WTC11 (cell line): Measurements from ENCODE around the gene RHBDD3. TPM values are rescaled to one million over a fixed set of nuclear protein-coding genes. Genes with fewer than 3 reads are reported as not detected.

ENCODE experiments used
- ATF1 ChIP-seq: sonication (generic); formaldehyde crosslinking; IDR thresholded peaks from 2 replicates; pipeline ENCODE4 v1.8.1; 2023; ENCODE audit warnings: mild to moderate bottlenecking, moderate library complexity, missing genetic modification reagents
- CBFB ChIP-seq: sonication (generic); formaldehyde crosslinking; IDR thresholded peaks from 2 replicates; pipeline ENCODE4 v1.8.1; 2022; ENCODE audit warnings: mild to moderate bottlenecking, low read depth, missing genetic modification reagents
- ERG ChIP-seq: fragments of 250-450 bp; sonication (Bioruptor Pico); IDR thresholded peaks from 2 replicates; pipeline ENCODE4 v1.8.0; 2021; ENCODE audit warnings: mild to moderate bottlenecking
- ESRRA ChIP-seq: sonication (generic); formaldehyde crosslinking; IDR thresholded peaks from 2 replicates; pipeline ENCODE4 v1.8.1; 2022; ENCODE audit warnings: mild to moderate bottlenecking, missing genetic modification reagents, borderline replicate concordance
- FOXK1 ChIP-seq: sonication (generic); formaldehyde crosslinking; IDR thresholded peaks from 2 replicates; pipeline ENCODE4 v1.8.0; 2022; ENCODE audit warnings: mild to moderate bottlenecking, moderate library complexity, missing genetic modification reagents
- HMGA2 ChIP-seq: fragments of 250-450 bp; sonication (Bioruptor Pico); IDR thresholded peaks from 2 replicates; pipeline ENCODE4 v1.4.0; 2021; ENCODE audit warnings: mild to moderate bottlenecking, moderate library complexity
- IRF2 ChIP-seq: sonication (generic); formaldehyde crosslinking; IDR thresholded peaks from 2 replicates; pipeline ENCODE4 v1.8.0; 2022; ENCODE audit warnings: low read depth, missing genetic modification reagents, borderline replicate concordance
- NFYB ChIP-seq: sonication (generic); formaldehyde crosslinking; conservative IDR thresholded peaks from 2 replicates; pipeline ENCODE4 v1.8.0; 2022; ENCODE audit warnings: low read depth, missing genetic modification reagents
- NR3C1 ChIP-seq: sonication (generic); formaldehyde crosslinking; conservative IDR thresholded peaks from 2 replicates; pipeline ENCODE4 v1.8.1; 2023; ENCODE audit warnings: low read depth, mild to moderate bottlenecking, missing genetic modification reagents
- PRDM15 ChIP-seq: sonication (generic); formaldehyde crosslinking; IDR thresholded peaks from 2 replicates; pipeline ENCODE4 v1.8.0; 2022; ENCODE audit warnings: missing genetic modification reagents
- PREB ChIP-seq: sonication (generic); formaldehyde crosslinking; IDR thresholded peaks from 2 replicates; pipeline ENCODE4 v1.8.1; 2022; ENCODE audit warnings: mild to moderate bottlenecking, missing genetic modification reagents, moderate library complexity, borderline replicate concordance
- TCF7 ChIP-seq: sonication (generic); formaldehyde crosslinking; IDR thresholded peaks from 2 replicates; pipeline ENCODE4 v1.8.0; 2022; ENCODE audit warnings: mild to moderate bottlenecking, low read depth, missing genetic modification reagents, moderate library complexity
- ZNF219 ChIP-seq: sonication (generic); formaldehyde crosslinking; IDR thresholded peaks from 2 replicates; pipeline ENCODE4 v1.8.0; 2023; ENCODE audit warnings: missing genetic modification reagents, mild to moderate bottlenecking, borderline replicate concordance
- ZNF281 ChIP-seq: sonication (generic); formaldehyde crosslinking; IDR thresholded peaks from 2 replicates; pipeline ENCODE4 v1.8.0; 2023; ENCODE audit warnings: mild to moderate bottlenecking, missing genetic modification reagents
- total RNA-seq: library from RNA; stranded (reverse); gene quantifications from 3 replicates; pipeline ENCODE4 v1.2.3, GENCODE V29; 2021
- TF ChIP-seq, protein P1 (sequence below): fragments of 200-600 bp; IDR thresholded peaks from 2 replicates; pipeline ENCODE4 v1.8.0; 2022; ENCODE audit warnings: antibody characterized with exemption
- TF ChIP-seq, protein P2 (sequence below): sonication (generic); formaldehyde crosslinking; IDR thresholded peaks from 2 replicates; pipeline ENCODE4 v1.8.0; 2022; ENCODE audit warnings: mild to moderate bottlenecking, missing genetic modification reagents

RHBDD3 gene
- total RNA-seq, 1 experiment from 2014 or later: 77.9 TPM

DNA sequence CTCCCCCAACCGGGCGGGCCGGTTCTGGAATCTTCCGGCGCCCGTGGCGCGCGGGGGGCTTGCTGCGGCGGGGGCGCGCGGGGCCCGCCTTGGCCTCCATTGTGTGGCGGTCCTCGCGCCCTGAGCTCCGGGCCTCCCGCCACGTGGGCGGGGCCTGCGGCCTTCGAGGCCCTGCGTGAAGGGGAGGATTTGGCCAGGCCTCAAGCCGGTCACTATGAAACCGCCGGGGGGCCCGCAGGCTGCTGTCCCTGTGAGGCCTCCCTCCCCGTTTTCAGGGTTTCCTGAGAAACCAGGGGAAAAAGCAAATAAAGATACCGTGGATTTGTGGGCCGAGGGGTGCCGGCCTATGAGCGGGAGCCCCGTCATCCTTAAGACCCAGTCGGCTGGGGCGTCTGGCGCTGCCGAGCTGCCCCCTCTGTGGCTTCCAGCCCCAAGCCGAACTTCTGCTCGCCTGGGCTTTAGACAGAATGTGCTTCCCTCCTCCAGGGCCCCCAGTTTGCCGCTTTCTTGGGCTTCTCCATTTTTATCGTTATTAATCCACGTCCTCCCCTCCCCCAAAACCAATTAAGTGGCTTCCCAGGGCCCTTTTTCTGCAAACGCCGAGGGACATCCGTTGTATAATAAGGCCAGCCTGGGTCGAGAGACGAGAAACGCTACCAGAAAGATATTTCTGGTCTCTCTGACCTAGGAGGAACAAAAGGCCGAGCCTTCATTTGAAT, 889 bp upstream of the RHBDD3 start (continued):
- TF ChIP-seq ATF1 (CRISPR knock-in tag): no peak
- TF ChIP-seq ERG (CRISPR knock-in tag): 0 out of 2 replicates have a peak, but pooled peaks have one; percentile 17
- TF ChIP-seq TCF7: no peak
- 0 out of 2 replicates have a peak, but pooled peaks have one; percentile 40 for TF ChIP-seq ZNF281 (CRISPR knock-in tag)
- no peak for TF ChIP-seq NR3C1 (CRISPR knock-in tag)
- no peak for TF ChIP-seq CBFB (CRISPR knock-in tag)
- TF ChIP-seq FOXK1 (CRISPR knock-in tag): peak; percentile 64; the same call in 1 of the 2 replicates
- no peak for TF ChIP-seq ESRRA (CRISPR knock-in tag)
- no peak for TF ChIP-seq PRDM15 (CRISPR knock-in tag)
- TF ChIP-seq PREB (CRISPR knock-in tag): 0 out of 2 replicates have a peak, but pooled peaks have one; percentile 25
- TF ChIP-seq, protein P1, sequence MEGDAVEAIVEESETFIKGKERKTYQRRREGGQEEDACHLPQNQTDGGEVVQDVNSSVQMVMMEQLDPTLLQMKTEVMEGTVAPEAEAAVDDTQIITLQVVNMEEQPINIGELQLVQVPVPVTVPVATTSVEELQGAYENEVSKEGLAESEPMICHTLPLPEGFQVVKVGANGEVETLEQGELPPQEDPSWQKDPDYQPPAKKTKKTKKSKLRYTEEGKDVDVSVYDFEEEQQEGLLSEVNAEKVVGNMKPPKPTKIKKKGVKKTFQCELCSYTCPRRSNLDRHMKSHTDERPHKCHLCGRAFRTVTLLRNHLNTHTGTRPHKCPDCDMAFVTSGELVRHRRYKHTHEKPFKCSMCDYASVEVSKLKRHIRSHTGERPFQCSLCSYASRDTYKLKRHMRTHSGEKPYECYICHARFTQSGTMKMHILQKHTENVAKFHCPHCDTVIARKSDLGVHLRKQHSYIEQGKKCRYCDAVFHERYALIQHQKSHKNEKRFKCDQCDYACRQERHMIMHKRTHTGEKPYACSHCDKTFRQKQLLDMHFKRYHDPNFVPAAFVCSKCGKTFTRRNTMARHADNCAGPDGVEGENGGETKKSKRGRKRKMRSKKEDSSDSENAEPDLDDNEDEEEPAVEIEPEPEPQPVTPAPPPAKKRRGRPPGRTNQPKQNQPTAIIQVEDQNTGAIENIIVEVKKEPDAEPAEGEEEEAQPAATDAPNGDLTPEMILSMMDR: no peak
- no peak for TF ChIP-seq HMGA2
- TF ChIP-seq, protein P2, sequence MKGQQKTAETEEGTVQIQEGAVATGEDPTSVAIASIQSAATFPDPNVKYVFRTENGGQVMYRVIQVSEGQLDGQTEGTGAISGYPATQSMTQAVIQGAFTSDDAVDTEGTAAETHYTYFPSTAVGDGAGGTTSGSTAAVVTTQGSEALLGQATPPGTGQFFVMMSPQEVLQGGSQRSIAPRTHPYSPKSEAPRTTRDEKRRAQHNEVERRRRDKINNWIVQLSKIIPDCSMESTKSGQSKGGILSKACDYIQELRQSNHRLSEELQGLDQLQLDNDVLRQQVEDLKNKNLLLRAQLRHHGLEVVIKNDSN: no peak
- no peak for TF ChIP-seq IRF2 (CRISPR knock-in tag)
- TF ChIP-seq ZNF219: no peak
- no peak for TF ChIP-seq NFYB
- TF ChIP-seq, all 79 proteins: peak for 13
